MM.1S (cell line): Measurements from ENCODE around the gene SMYD4.

Source experiments
- DNase-seq: peaks from one replicate; pipeline ENCODE4 v3.0.0-alpha.2; 2015
- H2AFZ ChIP-seq: fragments of 300-600 bp; sonication (generic); 2 replicates; pipeline ENCODE4 v1.6.0; 2016; ENCODE audit warnings: antibody characterized with exemption, low read length
- H3F3A ChIP-seq: fragments of 300-600 bp; sonication (generic); 2 replicates; pipeline ENCODE4 v1.6.1; 2016; ENCODE audit warnings: mild to moderate bottlenecking, antibody characterized with exemption, low read length, moderate library complexity, mixed read lengths; ENCODE audit not compliant: insufficient read depth
- H3K27ac ChIP-seq: fragments of 300-600 bp; sonication (generic); 2 replicates; pipeline ENCODE4 v1.5.1; 2016; ENCODE audit warnings: mild to moderate bottlenecking, low read length
- H3K27me3 ChIP-seq: fragments of 300-600 bp; sonication (generic); replicated peaks from 2 replicates; pipeline ENCODE4 v1.6.0; 2016; ENCODE audit warnings: low read length; ENCODE audit not compliant: insufficient read depth
- H3K36me3 ChIP-seq: fragments of 300-600 bp; sonication (generic); replicated peaks from 2 replicates; pipeline ENCODE4 v1.6.1; 2016; ENCODE audit warnings: mild to moderate bottlenecking, low read length, mixed read lengths; ENCODE audit not compliant: insufficient read depth
- H3K4me1 ChIP-seq: fragments of 300-600 bp; sonication (generic); 2 replicates; pipeline ENCODE4 v1.6.1; 2016; ENCODE audit warnings: low read length, mixed read lengths
- H3K4me2 ChIP-seq: fragments of 300-600 bp; sonication (generic); 2 replicates; pipeline ENCODE4 v1.6.0; 2016; ENCODE audit warnings: low read depth, low read length
- H3K4me3 ChIP-seq: fragments of 300-600 bp; sonication (generic); 2 replicates; pipeline ENCODE4 v1.5.1; 2016; ENCODE audit warnings: low read length, mixed read lengths
- H3K79me2 ChIP-seq: fragments of 300-600 bp; sonication (generic); 2 replicates; pipeline ENCODE4 v1.6.1; 2016; ENCODE audit warnings: mixed run types, low read length, mixed read lengths
- H3K9ac ChIP-seq: fragments of 300-600 bp; sonication (generic); 2 replicates; pipeline ENCODE4 v1.6.1; 2016; ENCODE audit warnings: low read length, mixed read lengths
- H3K9me2 ChIP-seq: fragments of 300-600 bp; sonication (generic); replicated peaks from 2 replicates; pipeline ENCODE4 v1.6.1; 2016; ENCODE audit warnings: mild to moderate bottlenecking, low read length, mixed read lengths; ENCODE audit not compliant: insufficient read depth
- H3K9me3 ChIP-seq: fragments of 300-600 bp; sonication (generic); replicated peaks from 2 replicates; pipeline ENCODE4 v1.6.1; 2016; ENCODE audit warnings: mild to moderate bottlenecking, low read length, mixed read lengths; ENCODE audit not compliant: insufficient read depth
- H4K20me1 ChIP-seq: fragments of 300-600 bp; sonication (generic); 2 replicates; pipeline ENCODE4 v1.6.1; 2016; ENCODE audit warnings: mild to moderate bottlenecking, low read length, moderate library complexity, mixed read lengths; ENCODE audit not compliant: insufficient read depth
- EZH2 ChIP-seq: fragments of 300-600 bp; sonication (generic); optimal IDR thresholded peaks from 2 replicates; pipeline ENCODE3; 2017; ENCODE audit warnings: low read depth, mild to moderate bottlenecking, antibody characterized with exemption, low read length, mixed read lengths
- EZH2phosphoT487 ChIP-seq: fragments of 300-600 bp; sonication (generic); IDR thresholded peaks from 2 replicates; pipeline ENCODE4 v1.6.1; 2018; ENCODE audit warnings: antibody characterized with exemption, low read length
- TF ChIP-seq, protein P1 (sequence below): fragments of 300-600 bp; sonication (generic); IDR thresholded peaks from 2 replicates; pipeline ENCODE4 v1.5.1; 2016; ENCODE audit warnings: antibody characterized with exemption, low read length, mixed read lengths

SMYD4 gene

DNA sequence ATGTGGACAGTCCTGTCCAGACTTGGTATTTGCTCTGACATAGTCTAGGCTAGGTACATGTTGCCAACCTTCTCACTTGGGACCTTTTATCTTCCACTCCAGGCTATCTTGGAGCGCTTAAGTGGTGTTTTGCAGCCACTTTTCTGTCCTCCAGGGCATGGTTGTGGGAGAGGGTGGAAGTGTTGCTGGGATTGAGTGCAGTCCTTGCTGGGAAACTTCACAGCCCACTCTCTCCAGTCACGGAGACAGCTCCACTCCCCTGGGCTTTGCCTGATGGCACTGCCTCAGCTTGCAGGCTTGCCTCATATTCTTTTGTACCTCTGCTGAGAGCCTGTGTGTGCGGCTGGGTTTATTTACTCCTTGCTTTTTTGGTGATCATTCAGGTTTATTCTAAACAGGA lies 17.5 kb upstream of the SMYD4 start:
- Histone ChIP-seq H3K79me2 (peaks cover 10% of the 10 kb centered on the region; the same call in 1 of the 2 replicates), H2AFZ (no peak overlapping the region), H3F3A (no peaks in the 10 kb centered on the region), H3K36me3 (no peaks in the 10 kb centered on the region; the same call in 1 of the 2 replicates), H3K9ac (no peak overlapping the region), H3K4me3 (no peak overlapping the region), H3K4me2 (no peak overlapping the region), H3K4me1 (no peaks in the 10 kb centered on the region), H3K27me3 (no peaks in the 10 kb centered on the region), H3K27ac (no peak overlapping the region), H3K9me2 (no peaks in the 10 kb centered on the region), H3K9me3 (no peaks in the 10 kb centered on the region), H4K20me1 (no peaks in the 10 kb centered on the region)
- DNase-seq = no peak
- TF ChIP-seq EZH2 = no peak
- TF ChIP-seq, protein P1, sequence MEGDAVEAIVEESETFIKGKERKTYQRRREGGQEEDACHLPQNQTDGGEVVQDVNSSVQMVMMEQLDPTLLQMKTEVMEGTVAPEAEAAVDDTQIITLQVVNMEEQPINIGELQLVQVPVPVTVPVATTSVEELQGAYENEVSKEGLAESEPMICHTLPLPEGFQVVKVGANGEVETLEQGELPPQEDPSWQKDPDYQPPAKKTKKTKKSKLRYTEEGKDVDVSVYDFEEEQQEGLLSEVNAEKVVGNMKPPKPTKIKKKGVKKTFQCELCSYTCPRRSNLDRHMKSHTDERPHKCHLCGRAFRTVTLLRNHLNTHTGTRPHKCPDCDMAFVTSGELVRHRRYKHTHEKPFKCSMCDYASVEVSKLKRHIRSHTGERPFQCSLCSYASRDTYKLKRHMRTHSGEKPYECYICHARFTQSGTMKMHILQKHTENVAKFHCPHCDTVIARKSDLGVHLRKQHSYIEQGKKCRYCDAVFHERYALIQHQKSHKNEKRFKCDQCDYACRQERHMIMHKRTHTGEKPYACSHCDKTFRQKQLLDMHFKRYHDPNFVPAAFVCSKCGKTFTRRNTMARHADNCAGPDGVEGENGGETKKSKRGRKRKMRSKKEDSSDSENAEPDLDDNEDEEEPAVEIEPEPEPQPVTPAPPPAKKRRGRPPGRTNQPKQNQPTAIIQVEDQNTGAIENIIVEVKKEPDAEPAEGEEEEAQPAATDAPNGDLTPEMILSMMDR = no peak
- no peak for TF ChIP-seq EZH2phosphoT487

DNA sequence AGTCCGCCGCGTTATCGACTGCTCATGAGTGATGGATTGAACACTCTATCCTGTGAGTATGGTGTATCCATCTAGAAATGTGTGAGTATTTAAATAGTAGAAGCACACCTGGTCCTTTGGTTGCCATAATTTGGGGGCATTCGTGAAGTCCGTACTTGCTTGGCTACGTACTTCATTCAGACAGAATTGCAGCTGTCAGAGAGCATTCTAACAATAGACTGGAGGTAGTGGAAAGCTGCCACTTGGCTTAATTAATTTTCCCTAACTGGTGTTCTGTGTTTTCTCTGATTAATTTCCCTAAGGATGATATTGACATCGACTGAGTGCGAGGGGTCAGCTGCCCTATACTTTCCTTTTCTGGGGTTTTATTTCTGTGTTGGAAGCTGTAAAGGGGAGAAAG lies 14.2 kb upstream of the SMYD4 start:
- no peak for DNase-seq
- Histone ChIP-seq H3F3A (no peaks in the 10 kb centered on the region), H3K9ac (no peak overlapping the region), H3K27me3 (no peaks in the 10 kb centered on the region), H3K4me3 (no peak overlapping the region), H3K36me3 (no peaks in the 10 kb centered on the region; the same call in 1 of the 2 replicates), H3K9me3 (no peaks in the 10 kb centered on the region), H4K20me1 (no peaks in the 10 kb centered on the region), H3K4me2 (no peak overlapping the region), H3K27ac (no peak overlapping the region), H3K4me1 (no peaks in the 10 kb centered on the region), H3K79me2 (peaks cover 41% of the 10 kb centered on the region), H3K9me2 (no peaks in the 10 kb centered on the region), H2AFZ (no peak overlapping the region)
- TF ChIP-seq EZH2 (no peak), EZH2phosphoT487 (no peak)
- TF ChIP-seq, protein P1 = no peak

DNA sequence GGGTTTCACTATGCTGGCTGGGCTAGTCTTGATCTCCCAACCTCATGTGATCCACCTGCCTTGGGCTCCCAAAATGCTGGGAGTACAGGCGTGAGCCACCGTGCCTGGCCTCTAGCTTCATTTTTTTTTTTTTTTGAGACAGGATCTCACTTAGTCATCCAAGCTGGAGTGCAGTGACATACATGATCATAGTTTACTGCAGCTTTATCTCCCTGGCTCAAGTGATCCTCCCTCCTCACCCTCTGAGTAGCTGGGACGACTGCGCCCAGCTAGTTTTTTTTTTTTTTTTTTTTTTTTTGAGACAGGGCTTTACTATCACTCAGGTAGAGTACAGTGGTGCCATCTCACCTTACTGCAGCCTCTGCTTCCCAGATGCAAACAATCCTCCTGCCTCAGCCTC lies 9.8 kb upstream of the SMYD4 start:
- no peak for TF ChIP-seq EZH2phosphoT487
- TF ChIP-seq, protein P1 = no peak
- no peak for TF ChIP-seq EZH2
- peaks cover 10% of the 10 kb centered on the region for H3K4me1 ChIP-seq
- no peak overlapping the region for H3K4me3 ChIP-seq
- peaks cover 81% of the 10 kb centered on the region for H3K79me2 ChIP-seq
- no peak overlapping the region for H2AFZ ChIP-seq
- H3K27ac ChIP-seq = no peak overlapping the region
- no peak for DNase-seq
- no peak overlapping the region for H3K9ac ChIP-seq
- H4K20me1 ChIP-seq = peaks cover 5% of the 10 kb centered on the region; the same call in 1 of the 2 replicates
- no peaks in the 10 kb centered on the region; the same call in 1 of the 2 replicates for H3K36me3 ChIP-seq
- H3F3A ChIP-seq = peaks cover 6% of the 10 kb centered on the region; the same call in 1 of the 2 replicates
- H3K27me3 ChIP-seq = no peaks in the 10 kb centered on the region
- H3K4me2 ChIP-seq = no peak overlapping the region
- H3K9me3 ChIP-seq = no peaks in the 10 kb centered on the region
- no peaks in the 10 kb centered on the region for H3K9me2 ChIP-seq
